Brain microvascular endothelial cell (primary cell): ENCODE measurements around the gene CR1.
A peak's percentile ranks its signal among the peaks of the same experiment; 100 is the strongest.

Source experiments
- DNase-seq: peaks from one replicate; pipeline ENCODE4 v3.0.0-alpha.2; 2020
- H3K27ac ChIP-seq: fragments of 250-450 bp; sonication (Bioruptor Pico); 2 replicates; pipeline ENCODE4 v1.5.1; 2020; ENCODE audit warnings: mild to moderate bottlenecking, moderate library complexity
- H3K27me3 ChIP-seq: fragments of 250-450 bp; sonication (Bioruptor Pico); replicated peaks from 2 replicates; pipeline ENCODE4 v1.5.1; 2020; ENCODE audit warnings: mild to moderate bottlenecking
- H3K36me3 ChIP-seq: fragments of 250-450 bp; sonication (Bioruptor Pico); replicated peaks from 2 replicates; pipeline ENCODE4 v1.5.1; 2020; ENCODE audit warnings: mild to moderate bottlenecking
- H3K4me3 ChIP-seq: 2 replicates; pipeline ENCODE4 v1.5.1; 2011; ENCODE audit warnings: low read depth, mild to moderate bottlenecking, control low read depth, low read length, moderate library complexity
- in situ Hi-C: cut with HindIII; loops from 2 replicates; pipeline ENCODE4 v1.10.0; 2017; ENCODE audit warnings: low sequenced_read_pairs, low pct_ligation_motif_present
- TF ChIP-seq, protein P1 (sequence below): IDR thresholded peaks from 2 replicates; pipeline ENCODE4 v1.5.1; 2011; ENCODE audit warnings: low read depth, mild to moderate bottlenecking, moderate library complexity, low read length, control low read depth, inconsistent platforms; ENCODE audit errors: missing control alignments

Gene CR1

GRCh38 chr1:207495801-207496792, at the start of gene CR1:
CR1 (plus strand) TSS chr1:207496157; CDS start chr1:207496268, 111 bp downstream.
- DNase-seq, result no peak
- Histone ChIP-seq H3K36me3 (no peaks in the 10 kb centered on the region), H3K27ac (no peak within 1 kb of the TSS), H3K27me3 (peaks cover 38% of the 10 kb centered on the region), H3K4me3 (peak within 1 kb of the TSS; percentile 34)
- in situ Hi-C loops, result no loop called here
- TF ChIP-seq, protein P1, sequence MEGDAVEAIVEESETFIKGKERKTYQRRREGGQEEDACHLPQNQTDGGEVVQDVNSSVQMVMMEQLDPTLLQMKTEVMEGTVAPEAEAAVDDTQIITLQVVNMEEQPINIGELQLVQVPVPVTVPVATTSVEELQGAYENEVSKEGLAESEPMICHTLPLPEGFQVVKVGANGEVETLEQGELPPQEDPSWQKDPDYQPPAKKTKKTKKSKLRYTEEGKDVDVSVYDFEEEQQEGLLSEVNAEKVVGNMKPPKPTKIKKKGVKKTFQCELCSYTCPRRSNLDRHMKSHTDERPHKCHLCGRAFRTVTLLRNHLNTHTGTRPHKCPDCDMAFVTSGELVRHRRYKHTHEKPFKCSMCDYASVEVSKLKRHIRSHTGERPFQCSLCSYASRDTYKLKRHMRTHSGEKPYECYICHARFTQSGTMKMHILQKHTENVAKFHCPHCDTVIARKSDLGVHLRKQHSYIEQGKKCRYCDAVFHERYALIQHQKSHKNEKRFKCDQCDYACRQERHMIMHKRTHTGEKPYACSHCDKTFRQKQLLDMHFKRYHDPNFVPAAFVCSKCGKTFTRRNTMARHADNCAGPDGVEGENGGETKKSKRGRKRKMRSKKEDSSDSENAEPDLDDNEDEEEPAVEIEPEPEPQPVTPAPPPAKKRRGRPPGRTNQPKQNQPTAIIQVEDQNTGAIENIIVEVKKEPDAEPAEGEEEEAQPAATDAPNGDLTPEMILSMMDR, result no peak

- in situ Hi-C loops, result no loop called here
- peaks cover 57% of the 10 kb centered on the region for H3K27me3 ChIP-seq
- no peaks in the 10 kb centered on the region for H3K36me3 ChIP-seq
- H3K27ac ChIP-seq, result no peak overlapping the region
- no peak for DNase-seq
- no peak overlapping the region for H3K4me3 ChIP-seq
- TF ChIP-seq, protein P1, result no peak
Measured at GRCh38 chr1:207453710-207454045, 42.3 kb upstream of the CR1 start.

- no peak within 1 kb of the TSS for H3K27ac ChIP-seq
- H3K27me3 ChIP-seq, result peaks cover 55% of the 10 kb centered on the region
- peak within 1 kb of the TSS; percentile 12 for H3K4me3 ChIP-seq
- TF ChIP-seq, protein P1, result peak; percentile 18
- no peak for DNase-seq
- in situ Hi-C loops, result no loop called here
- no peaks in the 10 kb centered on the region for H3K36me3 ChIP-seq
Measured at GRCh38 chr1:207454046-207454964, 41.7 kb upstream of the CR1 start, which contains the start of gene CR2. CR2 (plus strand) TSS chr1:207454328; CDS start chr1:207454419, 91 bp downstream.

- no peak overlapping the region for H3K4me3 ChIP-seq
- no peaks in the 10 kb centered on the region for H3K36me3 ChIP-seq
- TF ChIP-seq, protein P1, result no peak
- peaks cover 54% of the 10 kb centered on the region for H3K27me3 ChIP-seq
- H3K27ac ChIP-seq, result no peak overlapping the region
- in situ Hi-C loops, result no loop called here
- DNase-seq, result no peak
Measured at GRCh38 chr1:207455183-207455754, 40.7 kb upstream of the CR1 start.

- no peaks in the 10 kb centered on the region for H3K36me3 ChIP-seq
- H3K27me3 ChIP-seq, result peaks cover 40% of the 10 kb centered on the region
- no peak overlapping the region for H3K4me3 ChIP-seq
- no peak overlapping the region for H3K27ac ChIP-seq
- in situ Hi-C loops, result no loop called here
- TF ChIP-seq, protein P1, result no peak
- DNase-seq, result no peak
Measured at GRCh38 chr1:207458414-207458813, 37.5 kb upstream of the CR1 start.
